Colonic mucosa (tissue), 4 donors: ENCODE results near the gene HDC. TPM values are rescaled to one million over a fixed set of nuclear protein-coding genes. Genes with fewer than 3 reads are reported as not detected.

Source experiments
- DNase-seq: peaks from one replicate; pipeline ENCODE4 v3.0.0-alpha.2; 2020
- H3K27ac ChIP-seq: fragments of 200-600 bp; one replicate; pipeline ENCODE4 v1.8.0; 2021
- H3K27me3 ChIP-seq: fragments of 200-600 bp; one replicate; pipeline ENCODE4 v1.8.0; 2021
- H3K36me3 ChIP-seq: fragments of 200-600 bp; one replicate; pipeline ENCODE4 v1.8.0; 2021
- H3K4me1 ChIP-seq: fragments of 200-600 bp; one replicate; pipeline ENCODE4 v1.8.0; 2021; ENCODE audit warnings: mild to moderate bottlenecking
- H3K4me3 ChIP-seq: fragments of 200-600 bp; one replicate; pipeline ENCODE4 v1.8.0; 2021
- H3K9ac ChIP-seq, 2 donors: one replicate each; pipeline ENCODE4 v1.7.0; 2013; ENCODE audit warnings: control low read depth in 2 of 2, low read depth in 2 of 2, low read length in 2 of 2
- H3K9me3 ChIP-seq: fragments of 200-600 bp; one replicate; pipeline ENCODE4 v1.8.0; 2021
- intact Hi-C: fragments of 100-400 bp; cut with DNase I; formaldehyde crosslinking; loops from one replicate; pipeline ENCODE4 v1.14.1; 2022
- total RNA-seq, 2 donors: library from RNA; stranded (reverse); fragmentation: NEBNext Ultra II Directional in 1 of 2; extraction: Animal tissue kit (Norgen Biotek cat#: 25700) in 1 of 2; gene quantifications; one replicate each; pipeline ENCODE4 v1.2.1, GENCODE V29; 2021
- TF ChIP-seq, protein P1 (sequence below): fragments of 200-600 bp; IDR thresholded peaks from one replicate; pipeline ENCODE4 v1.8.0; 2022; ENCODE audit warnings: antibody characterized with exemption, mild to moderate bottlenecking
- donor health status: healthy.
- donor health status: DM: no; HTN: no; CAD: no.
- donor health status: DM: no; HTN: no; CAD: no.

Gene HDC
- total RNA-seq, 2 donors from 2014 or later: 2.0 to 4.1 TPM

DNA sequence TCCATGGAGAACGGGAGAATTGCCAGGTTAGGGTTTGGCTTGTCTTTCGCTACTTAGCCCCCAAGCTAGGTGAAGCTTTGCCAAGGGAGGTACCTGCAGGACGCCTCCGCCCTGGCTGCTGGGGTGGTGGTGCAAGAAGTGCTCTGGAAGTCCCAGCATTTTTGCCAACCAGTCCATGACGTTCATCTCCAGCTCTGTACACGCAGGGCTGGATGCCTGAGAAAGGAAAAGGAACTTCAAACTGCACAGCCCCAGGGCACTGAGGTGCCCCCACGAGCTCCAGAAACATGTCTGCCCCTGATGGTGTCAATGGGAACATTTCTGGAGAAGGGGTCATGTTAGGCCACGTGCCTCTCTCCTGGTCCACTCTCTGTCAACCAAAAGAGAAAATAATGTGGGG is 8.2 kb downstream of the HDC start:
- H3K9ac ChIP-seq: no peak overlapping the region
- H3K27ac ChIP-seq: no peak overlapping the region
- H3K9me3 ChIP-seq: no peaks in the 10 kb centered on the region
- H3K4me1 ChIP-seq: no peaks in the 10 kb centered on the region
- H3K36me3 ChIP-seq: no peaks in the 10 kb centered on the region
- no peak overlapping the region for H3K4me3 ChIP-seq
- DNase-seq: no peak
- no peaks in the 10 kb centered on the region for H3K27me3 ChIP-seq
- TF ChIP-seq, protein P1, sequence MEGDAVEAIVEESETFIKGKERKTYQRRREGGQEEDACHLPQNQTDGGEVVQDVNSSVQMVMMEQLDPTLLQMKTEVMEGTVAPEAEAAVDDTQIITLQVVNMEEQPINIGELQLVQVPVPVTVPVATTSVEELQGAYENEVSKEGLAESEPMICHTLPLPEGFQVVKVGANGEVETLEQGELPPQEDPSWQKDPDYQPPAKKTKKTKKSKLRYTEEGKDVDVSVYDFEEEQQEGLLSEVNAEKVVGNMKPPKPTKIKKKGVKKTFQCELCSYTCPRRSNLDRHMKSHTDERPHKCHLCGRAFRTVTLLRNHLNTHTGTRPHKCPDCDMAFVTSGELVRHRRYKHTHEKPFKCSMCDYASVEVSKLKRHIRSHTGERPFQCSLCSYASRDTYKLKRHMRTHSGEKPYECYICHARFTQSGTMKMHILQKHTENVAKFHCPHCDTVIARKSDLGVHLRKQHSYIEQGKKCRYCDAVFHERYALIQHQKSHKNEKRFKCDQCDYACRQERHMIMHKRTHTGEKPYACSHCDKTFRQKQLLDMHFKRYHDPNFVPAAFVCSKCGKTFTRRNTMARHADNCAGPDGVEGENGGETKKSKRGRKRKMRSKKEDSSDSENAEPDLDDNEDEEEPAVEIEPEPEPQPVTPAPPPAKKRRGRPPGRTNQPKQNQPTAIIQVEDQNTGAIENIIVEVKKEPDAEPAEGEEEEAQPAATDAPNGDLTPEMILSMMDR: no peak
- intact Hi-C loops: no loop called here

DNA sequence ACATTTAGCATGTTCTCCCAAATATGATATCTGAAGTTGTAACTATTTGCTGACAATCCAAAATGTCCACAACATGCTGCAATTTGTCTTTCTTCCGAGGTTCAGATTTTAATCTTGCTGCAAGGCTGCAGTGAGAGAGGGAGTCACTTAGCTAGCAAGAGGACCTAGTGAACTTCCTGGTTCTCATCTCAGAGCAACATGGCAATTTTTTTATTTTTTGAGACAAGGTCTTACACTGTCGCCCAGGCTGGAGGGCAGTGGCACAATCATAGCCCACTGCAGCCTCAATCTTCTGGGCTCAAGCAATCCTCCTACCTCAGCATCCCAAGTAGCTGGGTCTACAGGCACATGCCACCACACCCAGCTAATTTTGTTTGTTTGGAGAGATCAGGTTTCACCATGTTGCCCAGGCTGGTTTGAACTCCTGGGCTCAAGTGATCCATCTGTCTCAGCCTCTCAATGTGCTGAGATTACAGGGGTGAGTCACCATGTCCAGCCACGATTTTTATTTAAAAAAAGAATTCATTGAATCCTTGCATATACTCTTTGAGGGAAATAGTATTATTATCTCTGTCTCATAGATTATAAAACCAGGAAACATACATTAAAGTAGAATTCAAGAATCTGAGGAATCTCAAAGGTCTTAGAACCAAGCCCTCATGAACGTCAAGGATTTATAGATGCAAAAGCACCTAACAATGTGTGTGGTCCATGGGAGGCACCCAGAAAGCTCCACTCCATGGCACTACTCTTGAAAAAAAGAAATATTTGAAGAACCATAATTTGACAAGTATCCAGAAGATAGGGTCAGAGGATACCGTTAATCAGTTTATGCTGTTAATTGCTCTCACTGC is 9.1 kb downstream of the HDC start:
- TF ChIP-seq, protein P1: no peak
- no peak overlapping the region for H3K27ac ChIP-seq
- no peaks in the 10 kb centered on the region for H3K9me3 ChIP-seq
- intact Hi-C loops: no loop called here
- H3K4me1 ChIP-seq: no peaks in the 10 kb centered on the region
- H3K27me3 ChIP-seq: no peaks in the 10 kb centered on the region
- no peak for DNase-seq
- H3K9ac ChIP-seq: no peak overlapping the region
- no peaks in the 10 kb centered on the region for H3K36me3 ChIP-seq
- no peak overlapping the region for H3K4me3 ChIP-seq

DNA sequence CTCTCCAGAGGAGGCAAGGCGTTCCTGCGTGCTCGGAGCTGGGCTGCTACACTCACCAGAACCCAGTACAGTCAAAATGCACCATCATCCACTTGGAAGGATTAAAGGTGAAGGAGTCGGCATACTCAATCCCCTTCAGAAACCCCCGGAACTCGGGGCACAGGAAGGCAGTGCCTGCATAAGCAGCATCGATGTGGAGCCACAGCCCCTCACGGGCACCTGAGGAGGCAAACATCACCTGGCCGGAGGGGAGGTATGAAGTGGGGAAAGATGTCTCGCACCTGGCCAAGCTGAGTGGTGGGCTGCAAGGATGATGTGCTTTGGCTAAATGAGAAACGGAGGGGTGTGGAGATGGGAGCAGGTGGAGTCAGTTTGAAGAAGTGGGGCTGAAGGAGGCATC is 13.0 kb downstream of the HDC start:
- H3K36me3 ChIP-seq: no peaks in the 10 kb centered on the region
- H3K4me1 ChIP-seq: no peaks in the 10 kb centered on the region

DNA sequence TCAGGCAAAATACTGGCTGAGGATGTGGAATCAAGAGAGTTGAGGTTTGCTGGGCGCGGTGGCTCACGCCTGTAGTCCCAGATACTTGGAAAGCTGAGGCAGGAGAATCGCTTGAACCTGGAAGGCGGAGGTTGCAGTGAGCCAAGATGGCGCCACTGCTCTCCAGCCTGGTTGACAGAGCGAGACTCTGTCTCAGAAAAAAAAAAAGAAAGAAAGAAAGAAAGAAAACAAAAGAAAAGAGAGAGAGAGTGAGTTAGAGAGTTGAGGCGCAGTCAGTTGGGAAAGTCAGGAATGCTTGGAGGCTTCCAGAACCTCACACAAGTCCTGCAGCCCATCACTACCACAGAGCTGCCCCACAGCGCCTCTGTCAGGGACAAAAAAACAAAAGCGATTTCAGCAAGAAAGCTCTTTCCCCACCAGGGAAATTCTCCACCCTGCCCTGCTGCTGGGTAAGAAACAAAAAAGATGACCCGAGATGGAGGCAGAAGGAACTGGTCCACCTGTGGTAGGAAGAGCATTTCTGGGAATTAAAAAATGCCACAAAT is 13.8 kb downstream of the HDC start:
- intact Hi-C loops: no loop called here

More for the DNA sequence above, 13.0 kb downstream of the HDC start:
- Histone ChIP-seq H3K27ac (no peak overlapping the region), H3K27me3 (no peaks in the 10 kb centered on the region), H3K9me3 (no peaks in the 10 kb centered on the region), H3K9ac (no peak overlapping the region), H3K4me3 (no peak overlapping the region)
- intact Hi-C loops: no loop called here
- TF ChIP-seq, protein P1: no peak
- DNase-seq: no peak

DNA sequence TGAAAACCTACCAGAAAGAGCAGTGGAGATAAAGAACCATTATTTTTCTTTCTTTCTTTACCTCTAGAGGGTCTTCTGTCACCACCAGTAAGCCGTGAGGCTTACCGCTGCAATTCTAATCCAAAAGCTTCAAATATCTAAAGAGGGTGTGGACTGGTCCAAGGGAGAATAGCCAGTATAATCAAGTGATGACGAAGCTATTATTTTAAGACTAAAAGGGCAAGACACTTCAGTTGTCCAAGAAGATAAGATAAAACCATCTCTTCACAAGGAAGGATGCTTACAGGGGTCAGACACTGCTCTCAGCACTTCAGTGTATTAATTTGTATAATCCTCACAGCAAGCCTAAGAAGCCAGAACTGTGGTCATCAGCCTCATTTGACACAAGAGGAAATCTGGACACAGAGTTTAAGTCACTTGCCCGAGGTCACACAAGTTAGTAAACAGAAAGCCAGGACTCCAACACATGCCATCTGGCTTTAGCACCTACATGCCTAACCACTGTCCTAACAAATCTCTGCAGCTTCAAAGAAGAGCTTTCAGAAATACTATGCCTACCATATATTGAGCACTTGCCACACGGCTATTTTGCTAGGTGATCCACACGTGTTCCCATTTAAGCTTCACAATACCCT is 14.6 kb downstream of the HDC start:
- no peak overlapping the region for H3K9ac ChIP-seq
- no peak for DNase-seq
- intact Hi-C loops: no loop called here
- H3K36me3 ChIP-seq: no peaks in the 10 kb centered on the region
- no peak overlapping the region for H3K4me3 ChIP-seq
- no peaks in the 10 kb centered on the region for H3K4me1 ChIP-seq
- no peak overlapping the region for H3K27ac ChIP-seq
- no peaks in the 10 kb centered on the region for H3K27me3 ChIP-seq
- H3K9me3 ChIP-seq: no peaks in the 10 kb centered on the region
- TF ChIP-seq, protein P1: no peak

More for the DNA sequence above, 13.8 kb downstream of the HDC start:
- no peaks in the 10 kb centered on the region for H3K9me3 ChIP-seq
- no peaks in the 10 kb centered on the region for H3K36me3 ChIP-seq
- DNase-seq: no peak
- H3K4me1 ChIP-seq: no peaks in the 10 kb centered on the region
- H3K27me3 ChIP-seq: no peaks in the 10 kb centered on the region
- no peak overlapping the region for H3K27ac ChIP-seq
- no peak overlapping the region for H3K9ac ChIP-seq
- TF ChIP-seq, protein P1: no peak
- H3K4me3 ChIP-seq: no peak overlapping the region
